Mucosa of descending colon (tissue), 3 donors: ENCODE measurements around the gene CNTNAP2. TPM values are rescaled to one million over a fixed set of nuclear protein-coding genes. Genes with fewer than 3 reads are reported as not detected.

Experiments
- ATAC-seq: fragments of 200-7000 bp; cut with Tn5 transposase; one replicate; pipeline ENCODE4 v1.9.1; 2020; ENCODE audit warnings: mild to moderate bottlenecking, moderate library complexity
- DNase-seq, 3 donors: peaks; one replicate each; pipeline ENCODE4 v3.0.0-alpha.2; 2020
- H3K36me3 ChIP-seq: fragments of 200-600 bp; one replicate; pipeline ENCODE4 v1.8.0; 2021; ENCODE audit warnings: low read depth, mild to moderate bottlenecking
- H3K4me1 ChIP-seq: fragments of 200-600 bp; one replicate; pipeline ENCODE4 v1.8.0; 2021; ENCODE audit warnings: low read depth, mild to moderate bottlenecking
- H3K4me3 ChIP-seq: fragments of 200-600 bp; one replicate; pipeline ENCODE4 v1.8.0; 2021; ENCODE audit warnings: mild to moderate bottlenecking
- H3K9me3 ChIP-seq: fragments of 200-600 bp; one replicate; pipeline ENCODE4 v1.8.0; 2021; ENCODE audit warnings: mild to moderate bottlenecking
- intact Hi-C, 2 donors: fragments of 100-400 bp; cut with DNase I in 1 of 2; cut with micrococcal nuclease in 1 of 2; formaldehyde crosslinking; loops; one replicate each; pipeline versions ENCODE4 v1.11.0 to v1.11.1; 2022; cut with DNase I, micrococcal nuclease
- total RNA-seq, 3 donors: library from RNA; stranded (reverse); fragmentation: NEBNext Ultra II Directional in 2 of 3; extraction: Animal tissue kit (Norgen Biotek cat#: 25700) in 2 of 3; gene quantifications; one replicate each; pipeline versions ENCODE4 v1.2.1 to v1.2.4, GENCODE V29; 2021 to 2023
- TF ChIP-seq, protein P1 (sequence below): fragments of 200-600 bp; IDR thresholded peaks from one replicate; pipeline ENCODE4 v1.8.0; 2022; ENCODE audit warnings: antibody characterized with exemption, mild to moderate bottlenecking
- donor health status: DM: no; HTN: no; CAD: no; lungs with moderate emphysema.
- donor health status: DM: no; HTN: no; CAD: no.
- donor health status: DM: no; HTN: yes; CAD: no.

CNTNAP2 gene
- total RNA-seq, 3 donors from 2014 or later: 3.1 to 5.9 (median 4.2) TPM

DNA sequence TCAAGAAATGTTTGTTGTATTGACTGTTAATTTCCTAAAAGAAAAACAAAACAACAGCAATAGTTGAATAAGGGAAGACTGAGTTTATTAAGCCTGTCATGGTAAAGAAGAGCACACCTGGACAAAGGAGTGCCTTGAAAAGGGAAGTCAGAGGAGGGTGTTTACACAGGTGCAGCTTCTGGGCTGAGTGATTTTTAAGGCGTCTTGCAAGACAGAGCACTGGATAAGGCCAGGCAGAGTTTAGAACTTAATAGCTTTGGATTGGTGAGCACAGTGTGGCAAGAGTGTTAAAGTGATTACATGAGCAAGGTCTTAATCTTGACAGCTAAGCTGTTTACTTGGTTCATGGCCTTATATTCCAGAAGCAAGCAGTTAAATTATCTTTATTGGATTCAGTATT is 423.2 kb downstream of the CNTNAP2 start:
- Histone ChIP-seq H3K9me3 (peaks cover 18% of the 10 kb centered on the region), H3K4me3 (no peak overlapping the region), H3K4me1 (no peaks in the 10 kb centered on the region), H3K36me3 (no peaks in the 10 kb centered on the region)
- intact Hi-C loops: no loop called here
- TF ChIP-seq, protein P1, sequence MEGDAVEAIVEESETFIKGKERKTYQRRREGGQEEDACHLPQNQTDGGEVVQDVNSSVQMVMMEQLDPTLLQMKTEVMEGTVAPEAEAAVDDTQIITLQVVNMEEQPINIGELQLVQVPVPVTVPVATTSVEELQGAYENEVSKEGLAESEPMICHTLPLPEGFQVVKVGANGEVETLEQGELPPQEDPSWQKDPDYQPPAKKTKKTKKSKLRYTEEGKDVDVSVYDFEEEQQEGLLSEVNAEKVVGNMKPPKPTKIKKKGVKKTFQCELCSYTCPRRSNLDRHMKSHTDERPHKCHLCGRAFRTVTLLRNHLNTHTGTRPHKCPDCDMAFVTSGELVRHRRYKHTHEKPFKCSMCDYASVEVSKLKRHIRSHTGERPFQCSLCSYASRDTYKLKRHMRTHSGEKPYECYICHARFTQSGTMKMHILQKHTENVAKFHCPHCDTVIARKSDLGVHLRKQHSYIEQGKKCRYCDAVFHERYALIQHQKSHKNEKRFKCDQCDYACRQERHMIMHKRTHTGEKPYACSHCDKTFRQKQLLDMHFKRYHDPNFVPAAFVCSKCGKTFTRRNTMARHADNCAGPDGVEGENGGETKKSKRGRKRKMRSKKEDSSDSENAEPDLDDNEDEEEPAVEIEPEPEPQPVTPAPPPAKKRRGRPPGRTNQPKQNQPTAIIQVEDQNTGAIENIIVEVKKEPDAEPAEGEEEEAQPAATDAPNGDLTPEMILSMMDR: no peak
- DNase-seq: no peak
- no peak for ATAC-seq

DNA sequence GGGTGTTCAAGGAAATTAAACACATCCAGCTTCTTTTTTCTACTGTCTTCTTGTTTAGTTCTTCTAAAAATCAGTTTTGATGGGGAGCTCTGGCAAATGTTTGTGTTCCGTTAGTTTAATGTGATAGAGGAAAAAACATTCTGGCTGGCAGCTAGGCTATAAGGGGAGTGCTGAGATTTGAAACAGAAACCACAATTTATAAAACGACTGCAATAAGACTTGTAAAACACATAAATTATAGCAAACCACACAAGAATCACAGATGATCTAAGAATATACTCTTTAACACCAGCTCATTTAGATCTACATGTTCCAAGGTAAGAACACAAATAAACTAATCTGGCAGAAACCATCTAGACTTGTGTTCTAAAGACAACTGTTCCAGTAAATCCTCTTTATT is 425.5 kb downstream of the CNTNAP2 start:
- TF ChIP-seq, protein P1: no peak

DNA sequence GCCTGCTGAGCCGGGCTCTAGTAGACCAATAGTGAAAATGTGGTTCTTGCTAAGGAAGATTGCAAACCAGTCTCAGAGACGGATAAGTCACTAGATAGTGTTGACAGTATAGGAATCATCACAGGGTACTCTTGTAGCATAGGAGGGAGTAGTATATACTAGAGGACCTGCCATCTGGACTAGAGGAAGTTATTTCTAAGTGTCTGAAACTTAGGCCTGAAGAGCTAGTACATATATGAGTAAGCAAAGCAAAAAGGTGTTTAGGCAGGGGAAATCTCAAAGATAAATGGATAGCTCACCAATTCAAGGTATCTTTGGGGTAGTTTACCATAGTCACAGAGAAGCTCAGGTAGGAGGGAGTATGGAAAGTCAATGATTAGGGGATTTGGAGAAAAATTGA is 428.1 kb downstream of the CNTNAP2 start:
- ATAC-seq (no peak), DNase-seq (no peak)
- intact Hi-C loops: no loop called here

More for the DNA sequence above, 425.5 kb downstream of the CNTNAP2 start:
- DNase-seq: no peak
- ATAC-seq: no peak
- intact Hi-C loops: no loop called here
- Histone ChIP-seq H3K9me3 (peaks cover 24% of the 10 kb centered on the region), H3K4me1 (no peaks in the 10 kb centered on the region), H3K36me3 (no peaks in the 10 kb centered on the region), H3K4me3 (no peak overlapping the region)

GRCh38 chr7:146548816-146549215 is 432.2 kb downstream of the CNTNAP2 start:
- DNase-seq (no peak), ATAC-seq (no peak)
- TF ChIP-seq, protein P1: no peak
- no peaks in the 10 kb centered on the region for H3K4me1 ChIP-seq
- H3K36me3 ChIP-seq: no peaks in the 10 kb centered on the region
- intact Hi-C loops: no loop called here
- peaks cover 33% of the 10 kb centered on the region for H3K9me3 ChIP-seq
- H3K4me3 ChIP-seq: no peak overlapping the region

More for the DNA sequence above, 428.1 kb downstream of the CNTNAP2 start:
- no peaks in the 10 kb centered on the region for H3K36me3 ChIP-seq
- H3K4me3 ChIP-seq: no peak overlapping the region
- no peaks in the 10 kb centered on the region for H3K4me1 ChIP-seq
- H3K9me3 ChIP-seq: peaks cover 26% of the 10 kb centered on the region
- TF ChIP-seq, protein P1: no peak

DNA sequence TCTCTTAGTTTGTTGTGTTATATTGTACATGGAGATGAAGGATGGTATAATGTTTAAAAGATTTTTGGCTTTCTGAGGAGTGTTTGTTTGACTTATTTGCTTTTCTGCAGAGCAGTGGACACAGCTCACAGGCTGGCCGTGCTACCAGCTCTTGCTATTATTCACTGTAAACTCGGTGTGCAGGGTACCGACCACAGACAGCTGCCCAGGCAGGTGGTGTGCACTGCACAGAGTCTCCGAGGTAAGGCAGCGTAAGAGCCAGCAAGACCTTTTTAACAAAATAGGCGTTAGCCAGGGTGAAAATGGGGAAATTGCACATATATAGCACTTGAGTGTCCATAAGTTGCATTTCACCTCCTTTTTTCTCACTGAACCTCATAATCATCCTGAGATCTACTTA is 438.0 kb downstream of the CNTNAP2 start:
- peaks cover 41% of the 10 kb centered on the region for H3K9me3 ChIP-seq
- DNase-seq: no peak
- H3K4me1 ChIP-seq: no peaks in the 10 kb centered on the region
- no peak overlapping the region for H3K4me3 ChIP-seq
- H3K36me3 ChIP-seq: no peaks in the 10 kb centered on the region
- intact Hi-C loops: no loop called here
- ATAC-seq: no peak
- TF ChIP-seq, protein P1: no peak

- no peaks in the 10 kb centered on the region for H3K36me3 ChIP-seq
- intact Hi-C loops: no loop called here
- H3K4me1 ChIP-seq: no peaks in the 10 kb centered on the region
- H3K4me3 ChIP-seq: no peak overlapping the region
- H3K9me3 ChIP-seq: peaks cover 26% of the 10 kb centered on the region
- TF ChIP-seq, protein P1: no peak
- DNase-seq (no peak), ATAC-seq (no peak)
Measured at GRCh38 chr7:146557971-146558469, 441.4 kb downstream of the CNTNAP2 start.
